IPS-18a (cell line): ENCODE measurements around the gene OR5B12.
"Not testable (repeated sequence)": the region's sequence is repeated elsewhere in the genome, so short reads cannot be mapped to it uniquely, and the experiment has no call there.

Source experiments
- H3K27ac ChIP-seq: one replicate; pipeline ENCODE4 v1.5.1; 2013; ENCODE audit warnings: low read length
- H3K27me3 ChIP-seq: one replicate; pipeline ENCODE4 v1.6.1; 2013; ENCODE audit warnings: mild to moderate bottlenecking, low read length; ENCODE audit not compliant: control insufficient read depth, insufficient read depth
- H3K36me3 ChIP-seq: one replicate; pipeline ENCODE4 v1.6.1; 2013; ENCODE audit warnings: low read depth, low read length; ENCODE audit not compliant: control insufficient read depth
- H3K4me1 ChIP-seq: one replicate; pipeline ENCODE4 v1.6.1; 2013; ENCODE audit warnings: low read depth, low read length; ENCODE audit not compliant: control insufficient read depth
- H3K4me3 ChIP-seq: one replicate; pipeline ENCODE4 v1.5.1; 2013; ENCODE audit warnings: low read length
- H3K9ac ChIP-seq: one replicate; pipeline ENCODE4 v1.6.1; 2013; ENCODE audit warnings: mild to moderate bottlenecking, low read length, moderate library complexity
- H3K9me3 ChIP-seq: one replicate; pipeline ENCODE4 v1.6.1; 2013; ENCODE audit warnings: low read depth, low read length; ENCODE audit not compliant: control insufficient read depth

Gene OR5B12

DNA sequence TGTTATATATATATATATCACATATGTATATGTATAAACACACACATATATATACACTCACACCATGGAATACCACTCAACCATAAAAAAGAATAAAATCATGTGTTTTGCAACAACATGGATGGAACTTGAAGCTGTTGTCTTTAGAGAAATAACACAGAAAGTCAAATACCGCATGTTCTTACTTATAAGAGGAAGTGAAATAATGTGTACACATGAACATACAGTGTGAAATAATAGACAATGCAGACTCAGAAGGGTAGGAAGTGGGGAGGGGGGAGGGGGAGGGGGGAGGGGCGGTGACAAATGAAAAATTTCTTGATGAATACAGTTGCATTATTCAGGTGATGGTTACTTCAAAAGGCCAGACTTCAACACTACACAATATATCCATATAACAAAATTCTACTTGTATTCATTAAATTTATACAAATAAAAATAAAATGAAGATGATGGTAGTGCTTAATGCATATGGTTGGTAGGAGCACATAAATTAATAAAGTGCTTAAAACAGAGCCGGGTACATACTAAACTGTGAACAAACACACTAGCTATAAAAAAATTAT, 8.3 kb downstream of the OR5B12 start:
- Histone ChIP-seq H3K9ac (no peak overlapping the region), H3K36me3 (no peaks in the 10 kb centered on the region), H3K9me3 (peaks cover 2% of the 10 kb centered on the region), H3K4me3 (no peak overlapping the region), H3K4me1 (no peaks in the 10 kb centered on the region), H3K27ac (no peak overlapping the region), H3K27me3 (no peaks in the 10 kb centered on the region)

DNA sequence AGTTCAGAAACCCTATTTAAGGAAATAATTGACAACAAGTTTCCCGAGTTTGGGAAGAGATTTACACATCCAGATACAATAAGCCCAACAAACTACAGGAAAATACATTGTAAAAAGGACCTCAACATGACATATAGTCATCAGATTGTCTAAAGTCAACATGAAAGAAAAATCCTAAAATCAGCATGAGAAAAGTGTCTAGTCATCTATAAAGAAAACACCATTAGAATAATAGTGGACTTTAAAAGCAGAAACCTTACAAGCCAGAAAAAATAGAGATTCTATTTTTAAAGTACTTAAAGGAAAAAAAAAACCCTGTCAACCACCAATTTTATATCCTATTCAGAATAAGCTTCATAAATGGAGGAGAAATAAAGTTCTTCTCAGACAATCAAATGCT, 12.8 kb downstream of the OR5B12 start:
- H3K4me1 ChIP-seq = peaks cover 7% of the 10 kb centered on the region
- no peak overlapping the region for H3K9ac ChIP-seq
- H3K27ac ChIP-seq = no peak overlapping the region
- H3K9me3 ChIP-seq = peaks cover 2% of the 10 kb centered on the region
- no peak overlapping the region for H3K4me3 ChIP-seq
- H3K36me3 ChIP-seq = no peaks in the 10 kb centered on the region
- no peaks in the 10 kb centered on the region for H3K27me3 ChIP-seq

DNA sequence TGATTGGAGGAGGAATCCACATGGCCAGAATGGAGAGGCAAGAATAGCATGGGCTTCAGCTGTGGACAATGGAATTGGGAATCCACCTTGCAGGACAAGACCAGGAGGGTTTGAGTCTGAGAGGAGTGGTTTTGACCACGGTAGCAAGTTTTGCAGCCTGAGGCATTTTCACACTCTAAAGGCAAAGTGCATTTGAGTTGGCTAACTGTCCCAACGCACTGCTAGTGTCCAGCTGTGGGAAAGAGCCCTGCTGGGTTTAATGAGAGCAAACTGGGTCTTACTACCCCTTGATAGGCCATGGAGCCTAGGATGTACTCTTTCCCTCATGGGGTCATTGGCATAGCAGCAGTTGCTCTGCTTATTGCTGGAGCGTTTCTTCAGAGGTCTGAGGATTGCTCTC, 14.0 kb downstream of the OR5B12 start, which contains the start of gene OR5B2:
TSS of gene OR5B2 (minus strand) at position 101 of the 400 bp plus-strand sequence. CDS start 4,860 bp downstream, outside the sequence.
- Histone ChIP-seq H3K27me3 (no peaks in the 10 kb centered on the region), H3K9me3 (peaks cover 2% of the 10 kb centered on the region), H3K9ac (no peak within 1 kb of the TSS), H3K4me3 (no peak within 1 kb of the TSS), H3K36me3 (no peaks in the 10 kb centered on the region), H3K4me1 (peaks cover 16% of the 10 kb centered on the region), H3K27ac (no peak within 1 kb of the TSS)

DNA sequence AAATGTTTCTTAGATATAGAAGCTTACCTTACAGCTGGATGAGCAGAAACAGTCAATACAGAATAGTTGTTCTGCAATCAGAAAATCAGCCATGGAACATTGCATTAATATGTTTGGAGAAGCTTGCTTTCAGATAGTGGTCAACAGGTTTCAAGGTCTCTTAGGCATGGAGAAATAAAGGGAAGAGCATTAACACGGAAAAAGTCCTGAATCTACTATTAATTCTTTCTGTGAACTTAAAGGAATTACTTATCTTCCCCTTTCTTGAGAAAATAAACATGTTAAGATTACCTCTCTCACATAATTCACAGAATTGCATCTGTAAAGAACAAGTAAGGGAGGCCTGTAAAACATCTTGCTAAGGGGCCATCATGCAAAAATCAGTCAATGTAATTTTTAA, 35.3 kb downstream of the OR5B12 start, which contains the start of gene OR5B3:
TSS of gene OR5B3 (minus strand) at position 101 of the 400 bp plus-strand sequence. CDS start 3,465 bp downstream, outside the sequence.
- Histone ChIP-seq H3K36me3 (no peaks in the 10 kb centered on the region), H3K9ac (no peak within 1 kb of the TSS), H3K4me1 (no peaks in the 10 kb centered on the region), H3K27ac (no peak within 1 kb of the TSS), H3K9me3 (no peaks in the 10 kb centered on the region), H3K27me3 (no peaks in the 10 kb centered on the region), H3K4me3 (no peak within 1 kb of the TSS)

DNA sequence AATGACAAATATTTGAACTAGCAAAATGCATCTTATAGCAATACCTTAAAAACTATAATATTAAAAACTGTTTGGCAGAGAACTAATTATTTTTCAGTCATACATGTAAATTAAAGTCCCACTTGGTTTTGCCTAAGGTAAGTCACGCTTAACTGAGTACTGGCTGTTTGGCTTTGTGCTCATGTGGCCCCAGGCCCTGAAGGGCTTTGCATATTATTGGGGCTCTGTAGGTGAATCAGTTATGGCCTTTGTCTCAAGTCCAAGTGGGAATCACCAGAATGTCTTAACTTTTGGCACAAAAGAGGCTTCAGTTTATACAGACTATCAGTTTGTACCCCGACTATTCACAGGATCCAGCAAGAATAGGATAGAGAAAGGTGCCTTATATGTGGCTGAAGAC, 42.4 kb downstream of the OR5B12 start:
- H3K27ac ChIP-seq, H3K27me3 ChIP-seq, H3K4me1 ChIP-seq, H3K9me3 ChIP-seq, H3K36me3 ChIP-seq, H3K9ac ChIP-seq, H3K4me3 ChIP-seq: not testable (repeated sequence)

DNA sequence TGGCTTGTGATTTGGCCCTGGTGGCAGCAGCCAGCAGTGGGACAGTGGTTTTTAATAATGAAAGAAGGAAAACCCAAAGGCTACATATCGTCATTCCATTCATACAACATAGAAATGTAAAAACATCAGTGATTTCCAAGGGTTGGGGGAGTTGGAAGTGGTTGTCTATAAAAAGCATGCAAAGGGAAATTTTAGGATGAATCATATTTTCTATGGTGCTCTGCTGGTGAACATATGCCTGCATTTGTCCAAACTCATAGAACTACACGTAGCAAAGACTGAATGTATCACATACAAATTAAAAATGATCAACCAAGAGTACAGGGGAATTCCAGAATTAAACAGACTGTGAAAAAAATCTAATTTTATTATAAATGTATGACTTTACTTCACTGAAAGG, 46.5 kb downstream of the OR5B12 start:
- H3K27ac ChIP-seq = no peak overlapping the region

DNA sequence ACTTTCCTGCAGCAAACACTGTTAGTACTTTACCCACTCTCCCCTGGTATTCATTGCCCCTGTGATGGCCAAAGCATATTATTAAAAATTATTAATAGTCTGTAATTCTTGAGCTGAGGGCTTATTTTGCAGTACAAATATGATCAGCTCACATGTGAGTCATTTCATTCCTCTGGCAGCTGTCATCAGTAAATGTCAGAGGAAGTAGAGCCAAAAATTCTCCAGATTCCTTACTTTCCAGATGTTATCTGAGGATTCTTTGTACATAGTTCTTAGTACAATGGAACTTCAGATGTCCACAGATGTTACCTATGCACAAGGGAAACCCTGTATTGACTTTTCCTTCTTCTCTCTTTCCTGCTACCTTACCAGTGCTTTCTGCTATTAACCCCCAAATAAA, 47.8 kb downstream of the OR5B12 start:
- Histone ChIP-seq H3K4me3 (no peak overlapping the region), H3K4me1 (no peaks in the 10 kb centered on the region), H3K36me3 (no peaks in the 10 kb centered on the region), H3K27me3 (no peaks in the 10 kb centered on the region), H3K27ac (no peak overlapping the region), H3K9me3 (peaks cover 10% of the 10 kb centered on the region), H3K9ac (no peak overlapping the region)

More for the DNA sequence above, 46.5 kb downstream of the OR5B12 start:
- H3K9ac ChIP-seq = no peak overlapping the region
- no peak overlapping the region for H3K4me3 ChIP-seq
- no peaks in the 10 kb centered on the region for H3K27me3 ChIP-seq
- H3K36me3 ChIP-seq = no peaks in the 10 kb centered on the region
- no peaks in the 10 kb centered on the region for H3K4me1 ChIP-seq
- H3K9me3 ChIP-seq = peaks cover 10% of the 10 kb centered on the region

DNA sequence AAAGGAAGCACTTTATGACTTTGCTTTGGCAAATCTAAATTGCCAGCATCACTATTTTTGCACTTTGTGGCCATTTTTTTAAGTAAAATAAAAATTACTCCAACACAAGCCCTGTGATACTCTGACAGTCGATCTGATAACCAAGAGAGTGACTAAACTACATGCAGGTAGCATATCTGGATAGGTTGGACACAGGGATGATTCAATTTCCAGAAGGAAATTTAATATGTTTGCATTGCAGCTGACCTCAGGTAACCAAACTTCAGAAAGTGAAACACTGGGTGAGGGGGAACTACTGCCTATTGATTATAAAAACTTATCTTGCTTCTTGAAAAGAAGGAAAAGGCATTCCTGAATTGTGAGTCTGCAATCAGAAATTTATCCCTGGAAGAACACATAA, 49.3 kb downstream of the OR5B12 start:
- Histone ChIP-seq H3K9me3 (peaks cover 10% of the 10 kb centered on the region), H3K4me3 (no peak overlapping the region), H3K27ac (no peak overlapping the region), H3K27me3 (no peaks in the 10 kb centered on the region), H3K4me1 (no peaks in the 10 kb centered on the region), H3K9ac (no peak overlapping the region), H3K36me3 (no peaks in the 10 kb centered on the region)

DNA sequence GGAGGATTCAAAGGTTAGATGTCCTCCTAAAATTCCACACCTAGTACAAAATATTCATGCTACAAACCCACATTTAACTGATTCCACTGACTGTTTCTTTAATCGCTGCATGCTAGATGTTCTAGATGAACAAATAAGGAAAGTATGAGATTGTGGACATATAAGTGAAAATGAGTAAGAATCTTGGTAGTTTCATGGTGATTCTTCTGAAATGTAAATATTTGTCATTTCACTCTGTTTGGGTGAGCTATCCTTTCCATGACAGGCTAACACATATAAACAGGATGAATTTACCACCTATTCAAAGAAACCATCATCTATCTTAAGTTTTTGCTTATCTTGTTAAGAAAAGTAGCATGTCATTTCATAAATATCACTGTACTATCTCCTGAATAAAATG, 50.2 kb downstream of the OR5B12 start:
- H3K4me1 ChIP-seq = no peaks in the 10 kb centered on the region
- H3K27ac ChIP-seq = no peak overlapping the region

DNA sequence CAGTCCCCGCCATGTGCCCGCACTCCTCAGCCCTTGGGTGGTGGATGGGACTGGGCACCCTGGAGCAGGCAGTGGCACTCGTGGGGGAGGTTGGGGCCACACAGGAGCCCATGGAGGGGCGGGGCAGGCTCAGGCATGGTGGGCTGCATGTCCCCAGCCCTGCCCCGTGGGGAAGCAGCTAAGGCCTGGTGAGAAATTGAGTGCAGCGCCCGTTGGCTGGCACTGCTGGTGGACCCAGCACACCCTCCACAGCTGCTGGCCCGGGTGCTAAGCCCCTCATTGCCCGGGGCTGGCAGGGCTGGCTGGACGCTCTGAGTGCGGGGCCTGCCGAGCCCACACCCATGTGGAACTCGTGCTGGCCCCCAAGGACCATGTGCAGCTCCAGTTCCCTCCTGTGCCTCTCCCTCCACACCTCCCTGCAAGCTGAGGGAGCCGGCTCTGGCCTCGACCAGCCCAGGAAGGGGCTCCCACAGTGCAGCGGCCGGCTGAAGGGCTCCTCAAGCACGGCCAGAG, 51.4 kb downstream of the OR5B12 start:
- Histone ChIP-seq H3K27me3 (no peaks in the 10 kb centered on the region), H3K27ac (no peak overlapping the region), H3K9ac (no peak overlapping the region), H3K36me3 (no peaks in the 10 kb centered on the region), H3K4me3 (no peak overlapping the region), H3K4me1 (no peaks in the 10 kb centered on the region), H3K9me3 (peaks cover 10% of the 10 kb centered on the region)

More for the DNA sequence above, 50.2 kb downstream of the OR5B12 start:
- no peaks in the 10 kb centered on the region for H3K36me3 ChIP-seq
- H3K27me3 ChIP-seq = no peaks in the 10 kb centered on the region
- H3K4me3 ChIP-seq = no peak overlapping the region
- H3K9me3 ChIP-seq = peaks cover 10% of the 10 kb centered on the region
- H3K9ac ChIP-seq = no peak overlapping the region
